GM21528 (cell line): ENCODE results near the gene IGHMBP2.
"Not testable (repeated sequence)": the region's sequence is repeated elsewhere in the genome, so short reads cannot be mapped to it uniquely, and the experiment has no call there.

Source experiments
- ATAC-seq: cut with Tn5 transposase; IDR thresholded peaks from one replicate; pipeline ENCODE4 v1.9.1; 2021; ENCODE audit warnings: mild to moderate bottlenecking, moderate library complexity; ENCODE audit not compliant: unreplicated experiment, low FRiP score

IGHMBP2 gene

GRCh38 chr11:68959465-68960293, 56.0 kb downstream of the IGHMBP2 start:
- ATAC-seq = no peak

- ATAC-seq = no peak
These were observed 56.8 kb downstream of the IGHMBP2 start for GRCh38 chr11:68960294-68961071.

GRCh38 chr11:68961245-68961644, 57.6 kb downstream of the IGHMBP2 start:
- no peak for ATAC-seq

GRCh38 chr11:68962527-68963250, 59.0 kb downstream of the IGHMBP2 start:
- ATAC-seq = no peak

- no peak for ATAC-seq
These were observed 60.1 kb downstream of the IGHMBP2 start for GRCh38 chr11:68963779-68964178.

- no peak for ATAC-seq
These were observed 62.5 kb downstream of the IGHMBP2 start for GRCh38 chr11:68965901-68966853.

GRCh38 chr11:68966894-68967780, 63.4 kb downstream of the IGHMBP2 start:
- ATAC-seq = no peak

- no peak for ATAC-seq
These were observed 64.9 kb downstream of the IGHMBP2 start for GRCh38 chr11:68968306-68969250.

- ATAC-seq = no peak
These were observed 65.7 kb downstream of the IGHMBP2 start for GRCh38 chr11:68969386-68969785.

- ATAC-seq = no peak
These were observed 67.4 kb downstream of the IGHMBP2 start for GRCh38 chr11:68970921-68971636.

- no peak for ATAC-seq
These were observed 69.5 kb downstream of the IGHMBP2 start for GRCh38 chr11:68973219-68973618.

GRCh38 chr11:68973706-68974105, 70.0 kb downstream of the IGHMBP2 start:
- ATAC-seq = not testable (repeated sequence)

- no peak for ATAC-seq
These were observed 70.9 kb downstream of the IGHMBP2 start for GRCh38 chr11:68974421-68975194.

- no peak for ATAC-seq
These were observed 72.4 kb downstream of the IGHMBP2 start for GRCh38 chr11:68976095-68976494.

- no peak for ATAC-seq
These were observed 72.9 kb downstream of the IGHMBP2 start for GRCh38 chr11:68976563-68976962.

GRCh38 chr11:68977781-68978625, 74.3 kb downstream of the IGHMBP2 start:
- no peak for ATAC-seq
